ENCODE results near the gene SPIN1.

Gene SPIN1

GRCh38 chr9:88420227-88420626, 32.0 kb downstream of the SPIN1 start:
- TF ChIP-seq ZC3H10 (CRISPR knock-in tag; IDR thresholded peaks at IDR 0.05): no peak
- no peak for TF ChIP-seq PPARA (CRISPR knock-in tag; IDR thresholded peaks at IDR 0.05; ENCODE audit: borderline replicate concordance)
- no peak for TF ChIP-seq RARB (CRISPR knock-in tag; IDR thresholded peaks at IDR 0.05)
- TF ChIP-seq ZNF565 (CRISPR knock-in tag; conservative IDR thresholded peaks at IDR 0.05; ENCODE audit: low read depth): no peak
- TF ChIP-seq TCF4 (CRISPR knock-in tag; IDR thresholded peaks at IDR 0.05; ENCODE audit: borderline replicate concordance): no peak
- ATAC-seq: no peak

DNA sequence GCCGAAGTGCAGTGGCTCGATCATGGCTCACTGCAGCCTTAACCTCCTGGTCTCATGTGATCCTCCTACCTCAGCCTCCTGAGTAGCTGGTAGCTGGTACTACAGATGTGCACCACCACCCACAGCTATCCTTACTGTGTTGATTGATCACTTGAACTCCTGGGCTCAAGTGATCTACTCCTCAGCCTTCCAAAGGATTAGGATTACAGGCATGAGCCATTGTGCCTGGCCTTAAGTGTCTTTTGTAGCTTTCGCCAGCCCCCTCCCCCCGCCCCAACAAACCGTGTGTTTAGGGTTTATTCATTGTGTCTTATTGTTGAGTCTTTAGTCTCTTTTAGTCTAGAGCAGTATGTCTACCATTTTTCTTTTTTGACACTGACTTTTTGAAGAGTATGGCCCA, 33.1 kb downstream of the SPIN1 start:
- no peak for ATAC-seq
- TF ChIP-seq ZFP30 (CRISPR knock-in tag; IDR thresholded peaks at IDR 0.05) (no peak), ESRRG (CRISPR knock-in tag; IDR thresholded peaks at IDR 0.05) (no peak), ZNF565 (CRISPR knock-in tag; conservative IDR thresholded peaks at IDR 0.05; ENCODE audit: low read depth) (no peak), GLIS3 (CRISPR knock-in tag; IDR thresholded peaks at IDR 0.05) (no peak), ZC3H10 (CRISPR knock-in tag; IDR thresholded peaks at IDR 0.05) (no peak), ISL1 (CRISPR knock-in tag; IDR thresholded peaks at IDR 0.05) (no peak), SNAI2 (CRISPR knock-in tag; IDR thresholded peaks at IDR 0.05) (no peak), TCF4 (CRISPR knock-in tag; IDR thresholded peaks at IDR 0.05; ENCODE audit: borderline replicate concordance) (no peak)
- TF ChIP-seq, protein P1, sequence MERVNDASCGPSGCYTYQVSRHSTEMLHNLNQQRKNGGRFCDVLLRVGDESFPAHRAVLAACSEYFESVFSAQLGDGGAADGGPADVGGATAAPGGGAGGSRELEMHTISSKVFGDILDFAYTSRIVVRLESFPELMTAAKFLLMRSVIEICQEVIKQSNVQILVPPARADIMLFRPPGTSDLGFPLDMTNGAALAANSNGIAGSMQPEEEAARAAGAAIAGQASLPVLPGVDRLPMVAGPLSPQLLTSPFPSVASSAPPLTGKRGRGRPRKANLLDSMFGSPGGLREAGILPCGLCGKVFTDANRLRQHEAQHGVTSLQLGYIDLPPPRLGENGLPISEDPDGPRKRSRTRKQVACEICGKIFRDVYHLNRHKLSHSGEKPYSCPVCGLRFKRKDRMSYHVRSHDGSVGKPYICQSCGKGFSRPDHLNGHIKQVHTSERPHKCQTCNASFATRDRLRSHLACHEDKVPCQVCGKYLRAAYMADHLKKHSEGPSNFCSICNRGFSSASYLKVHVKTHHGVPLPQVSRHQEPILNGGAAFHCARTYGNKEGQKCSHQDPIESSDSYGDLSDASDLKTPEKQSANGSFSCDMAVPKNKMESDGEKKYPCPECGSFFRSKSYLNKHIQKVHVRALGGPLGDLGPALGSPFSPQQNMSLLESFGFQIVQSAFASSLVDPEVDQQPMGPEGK (CRISPR knock-in tag; IDR thresholded peaks at IDR 0.05; ENCODE audit: borderline replicate concordance): no peak
- TF ChIP-seq, protein P2, sequence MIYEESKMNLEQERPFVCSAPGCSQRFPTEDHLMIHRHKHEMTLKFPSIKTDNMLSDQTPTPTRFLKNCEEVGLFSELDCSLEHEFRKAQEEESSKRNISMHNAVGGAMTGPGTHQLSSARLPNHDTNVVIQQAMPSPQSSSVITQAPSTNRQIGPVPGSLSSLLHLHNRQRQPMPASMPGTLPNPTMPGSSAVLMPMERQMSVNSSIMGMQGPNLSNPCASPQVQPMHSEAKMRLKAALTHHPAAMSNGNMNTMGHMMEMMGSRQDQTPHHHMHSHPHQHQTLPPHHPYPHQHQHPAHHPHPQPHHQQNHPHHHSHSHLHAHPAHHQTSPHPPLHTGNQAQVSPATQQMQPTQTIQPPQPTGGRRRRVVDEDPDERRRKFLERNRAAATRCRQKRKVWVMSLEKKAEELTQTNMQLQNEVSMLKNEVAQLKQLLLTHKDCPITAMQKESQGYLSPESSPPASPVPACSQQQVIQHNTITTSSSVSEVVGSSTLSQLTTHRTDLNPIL (CRISPR knock-in tag; IDR thresholded peaks at IDR 0.05; ENCODE audit: low read depth): no peak

DNA sequence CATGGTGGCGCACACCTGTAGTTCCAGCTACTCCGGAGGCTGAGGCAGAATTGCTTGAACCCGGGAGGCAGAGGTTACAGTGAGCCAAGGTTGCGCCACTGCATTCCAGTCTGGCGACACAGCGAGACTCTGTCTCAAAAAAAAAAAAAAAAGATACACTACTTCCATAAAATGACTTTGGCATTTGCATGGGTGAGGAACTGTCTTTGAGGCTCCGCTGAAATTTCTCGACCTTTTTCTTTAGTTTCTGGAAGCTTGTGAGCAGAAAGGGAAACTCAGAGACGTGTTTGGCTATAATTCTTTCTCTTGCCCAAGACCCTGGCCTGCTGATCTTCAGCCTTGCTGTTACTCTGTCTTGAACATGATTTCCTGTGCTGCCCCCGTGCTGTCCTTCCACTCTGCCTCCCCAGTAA, 37.3 kb downstream of the SPIN1 start:
- TF ChIP-seq RARB (CRISPR knock-in tag; IDR thresholded peaks at IDR 0.05) (no peak), TOX (CRISPR knock-in tag; IDR thresholded peaks at IDR 0.05; ENCODE audit: borderline replicate concordance) (no peak), CSDC2 (CRISPR knock-in tag; IDR thresholded peaks at IDR 0.05) (no peak), CSRNP3 (CRISPR knock-in tag; IDR thresholded peaks at IDR 0.05) (no peak), OSR1 (CRISPR knock-in tag; IDR thresholded peaks at IDR 0.05) (no peak), ZNF565 (CRISPR knock-in tag; conservative IDR thresholded peaks at IDR 0.05; ENCODE audit: low read depth) (no peak), POU6F1 (CRISPR knock-in tag; IDR thresholded peaks at IDR 0.05; ENCODE audit: borderline replicate concordance, low read depth) (no peak), ARNTL (CRISPR knock-in tag; IDR thresholded peaks at IDR 0.05; ENCODE audit: borderline replicate concordance, low read depth) (no peak)
- TF ChIP-seq, protein P1 (CRISPR knock-in tag; IDR thresholded peaks at IDR 0.05; ENCODE audit: borderline replicate concordance): no peak
- TF ChIP-seq, protein P2 (CRISPR knock-in tag; IDR thresholded peaks at IDR 0.05; ENCODE audit: low read depth): no peak
- peak; percentile 24; the same call in 1 of the 3 replicates for ATAC-seq

- TF ChIP-seq, protein P1 (CRISPR knock-in tag; IDR thresholded peaks at IDR 0.05; ENCODE audit: borderline replicate concordance): no peak
- no peak for TF ChIP-seq ISL1 (CRISPR knock-in tag; IDR thresholded peaks at IDR 0.05)
- no peak for ATAC-seq
These were observed 38.4 kb downstream of the SPIN1 start for GRCh38 chr9:88426651-88427050.
